Measurements from ENCODE around the gene ANKMY2. TPM values are rescaled to one million over a fixed set of nuclear protein-coding genes. Genes with fewer than 3 reads are reported as not detected.
"Not testable (repeated sequence)": the region's sequence is repeated elsewhere in the genome, so short reads cannot be mapped to it uniquely, and the experiment has no call there.

The ANKMY2 gene
- polyA plus RNA-seq, 6 donors from 2014 or later, result 7.6 to 19.8 (median 14.7) TPM

DNA sequence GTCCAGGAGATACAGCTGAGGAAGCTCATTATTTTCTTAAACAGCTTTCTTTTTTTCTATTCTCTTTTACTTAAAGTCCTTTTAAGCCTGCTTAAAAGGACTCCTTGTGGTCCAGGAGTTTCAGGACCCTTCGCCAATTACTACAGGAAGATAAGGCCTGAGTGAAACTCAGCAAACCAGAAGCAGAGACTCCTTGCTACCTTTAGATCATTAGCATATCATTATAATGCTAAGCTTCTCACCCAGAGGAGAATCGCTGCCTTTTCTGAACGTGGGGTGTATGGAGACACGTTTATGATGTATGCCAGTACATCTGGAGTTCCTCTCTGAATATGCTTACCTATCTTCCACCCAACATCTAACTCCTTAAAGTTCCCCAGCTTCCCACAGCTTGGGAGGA, 47.5 kb downstream of the ANKMY2 start:
- no peak for DNase-seq
- no peak overlapping the region for H3K4me3 Mint-ChIP-seq
- peaks cover 18 to 25% of the 10 kb centered on the region in 2 donors for H3K36me3 Mint-ChIP-seq
- H3K27ac Mint-ChIP-seq, result no peak overlapping the region
- H3K27me3 Mint-ChIP-seq, result no peaks in the 10 kb centered on the region
- H3K4me1 Mint-ChIP-seq, result no peaks in the 10 kb centered on the region
- H3K9me3 Mint-ChIP-seq, result no peaks in the 10 kb centered on the region
- no peak for ATAC-seq (ENCODE audit: low read depth in 2 of 2)

DNA sequence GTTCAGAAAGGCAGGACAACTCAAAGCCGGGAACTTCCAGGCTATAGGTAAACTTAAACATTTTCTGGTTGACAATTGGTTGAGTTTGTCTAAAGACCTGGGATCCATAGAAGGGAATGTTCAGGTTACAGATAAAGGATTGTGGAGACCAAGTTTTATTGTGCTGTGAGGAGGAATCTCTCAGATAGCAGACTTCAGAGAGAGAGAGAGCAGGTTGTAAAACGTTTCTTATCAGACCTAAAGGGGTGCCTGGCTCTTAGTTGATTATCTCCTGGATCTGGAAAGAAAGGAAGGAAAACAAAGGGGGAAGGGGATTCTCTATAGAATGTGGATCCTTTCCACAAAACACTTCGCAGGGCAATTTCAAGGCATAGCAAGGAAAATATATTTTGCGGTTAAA, 50.0 kb downstream of the ANKMY2 start:
- not testable (repeated sequence) for H3K4me1 Mint-ChIP-seq; H3K4me3 Mint-ChIP-seq; H3K9me3 Mint-ChIP-seq; ATAC-seq (ENCODE audit: low read depth in 2 of 2); H3K27ac Mint-ChIP-seq; DNase-seq; H3K27me3 Mint-ChIP-seq
- peaks cover under 1 to 11% of the 10 kb centered on the region in 2 donors for H3K36me3 Mint-ChIP-seq

DNA sequence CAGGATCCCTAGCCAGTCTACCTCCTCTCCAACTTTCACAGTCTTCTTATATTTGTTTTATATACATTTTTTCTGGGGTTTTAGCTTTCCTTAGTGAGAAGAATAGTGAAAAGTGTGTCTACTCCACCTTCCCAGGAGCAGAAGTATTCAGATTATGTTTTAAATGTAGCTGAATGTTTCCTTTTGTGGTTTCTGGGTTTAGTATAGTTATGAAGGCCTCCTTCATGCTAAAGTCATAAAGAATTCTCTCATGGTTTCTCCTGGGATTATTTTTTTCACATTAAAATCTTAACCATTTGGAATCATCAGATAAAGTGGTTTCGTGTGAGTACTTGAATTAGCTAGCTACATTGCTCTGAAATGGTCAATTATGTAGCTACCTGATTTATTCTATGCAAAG, 50.9 kb downstream of the ANKMY2 start:
- DNase-seq, result no peak

DNA sequence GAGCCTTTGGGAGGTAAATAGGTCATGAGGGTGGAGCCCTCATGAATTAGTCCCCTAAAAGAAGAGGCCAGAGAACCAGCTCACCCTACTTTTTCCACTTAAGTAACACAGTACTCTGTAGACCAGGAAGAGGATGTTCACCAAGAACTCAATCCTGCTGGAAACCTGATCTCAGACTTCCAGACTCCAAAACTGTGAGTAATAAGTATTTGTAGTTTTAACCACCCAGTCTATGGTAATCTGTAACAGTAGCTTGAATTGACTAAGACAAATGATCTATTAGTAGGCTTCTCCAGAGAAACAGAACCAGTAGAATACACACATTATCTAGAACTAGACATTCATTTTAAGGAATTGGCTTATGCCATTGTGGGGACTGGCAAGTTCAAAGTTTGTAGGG, 51.5 kb downstream of the ANKMY2 start:
- no peaks in the 10 kb centered on the region for H3K4me1 Mint-ChIP-seq
- H3K27me3 Mint-ChIP-seq, result no peaks in the 10 kb centered on the region
- H3K9me3 Mint-ChIP-seq, result no peaks in the 10 kb centered on the region
- no peak for DNase-seq
- no peak overlapping the region for H3K27ac Mint-ChIP-seq
- no peak overlapping the region for H3K4me3 Mint-ChIP-seq
- no peak for ATAC-seq (ENCODE audit: low read depth in 2 of 2)
- peaks cover 0 to 8% of the 10 kb centered on the region in 2 donors for H3K36me3 Mint-ChIP-seq

More for the DNA sequence above, 50.9 kb downstream of the ANKMY2 start:
- no peaks in the 10 kb centered on the region for H3K4me1 Mint-ChIP-seq
- H3K36me3 Mint-ChIP-seq, result peaks cover 0 to 9% of the 10 kb centered on the region in 2 donors
- no peak overlapping the region for H3K4me3 Mint-ChIP-seq
- H3K9me3 Mint-ChIP-seq, result no peaks in the 10 kb centered on the region
- no peak overlapping the region for H3K27ac Mint-ChIP-seq
- H3K27me3 Mint-ChIP-seq, result no peaks in the 10 kb centered on the region
- no peak for ATAC-seq (ENCODE audit: low read depth in 2 of 2)

DNA sequence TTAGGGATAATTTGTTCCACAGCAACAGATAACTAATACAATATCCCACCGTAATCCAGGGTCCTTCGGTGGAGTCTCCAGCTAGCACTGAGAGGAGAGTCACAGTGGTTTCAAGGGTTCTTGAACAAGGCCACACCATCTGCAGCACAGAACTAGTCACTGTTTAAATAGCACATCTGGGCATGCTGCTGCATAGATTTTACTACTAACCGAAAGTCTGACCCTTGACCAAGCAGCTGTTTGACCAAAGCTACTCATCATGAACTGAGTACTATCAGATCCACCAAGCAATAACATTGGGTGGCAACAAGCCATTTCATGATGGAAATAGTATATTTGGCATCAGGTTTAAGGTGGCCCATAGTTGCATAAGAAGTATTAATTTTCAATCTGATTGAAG, 53.2 kb downstream of the ANKMY2 start:
- Mint-ChIP-seq H3K4me3 (no peak overlapping the region), H3K36me3 (no peaks in the 10 kb centered on the region), H3K4me1 (peaks cover 0 to 5% (median 0%) of the 10 kb centered on the region in 3 donors), H3K27ac (no peak overlapping the region), H3K27me3 (peaks cover 0 to 6% (median 0%) of the 10 kb centered on the region in 3 donors), H3K9me3 (no peaks in the 10 kb centered on the region)
- DNase-seq, result no peak
- ATAC-seq (ENCODE audit: low read depth in 2 of 2), result no peak

DNA sequence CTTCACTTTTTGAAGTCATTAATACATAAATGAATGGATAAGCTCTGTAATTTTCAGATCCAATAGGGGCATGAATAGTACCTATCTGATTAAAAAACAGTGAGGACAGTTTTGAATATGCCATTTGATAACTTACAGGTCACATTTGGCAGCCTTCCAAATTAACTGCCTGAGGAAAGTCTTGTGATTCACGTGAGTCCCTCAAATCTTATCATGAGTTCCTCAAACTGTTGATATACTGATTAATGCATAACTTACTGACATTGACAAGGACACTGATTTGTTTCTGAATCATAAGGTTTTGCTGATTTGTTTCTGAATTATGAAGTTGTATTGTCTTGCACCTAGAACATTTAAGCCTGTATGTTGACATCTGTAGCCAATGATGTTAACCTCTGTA, 55.1 kb downstream of the ANKMY2 start:
- Mint-ChIP-seq H3K27ac (peak overlapping the region in 1 of 6 donors; percentile 11), H3K9me3 (peaks cover 0 to 4% (median 0%) of the 10 kb centered on the region in 7 donors), H3K4me1 (peaks cover 0 to 5% (median 0%) of the 10 kb centered on the region in 3 donors), H3K27me3 (peaks cover 0 to 12% (median 0%) of the 10 kb centered on the region in 3 donors), H3K36me3 (no peaks in the 10 kb centered on the region), H3K4me3 (no peak overlapping the region)
- DNase-seq (no peak), ATAC-seq (ENCODE audit: low read depth in 2 of 2) (no peak)

DNA sequence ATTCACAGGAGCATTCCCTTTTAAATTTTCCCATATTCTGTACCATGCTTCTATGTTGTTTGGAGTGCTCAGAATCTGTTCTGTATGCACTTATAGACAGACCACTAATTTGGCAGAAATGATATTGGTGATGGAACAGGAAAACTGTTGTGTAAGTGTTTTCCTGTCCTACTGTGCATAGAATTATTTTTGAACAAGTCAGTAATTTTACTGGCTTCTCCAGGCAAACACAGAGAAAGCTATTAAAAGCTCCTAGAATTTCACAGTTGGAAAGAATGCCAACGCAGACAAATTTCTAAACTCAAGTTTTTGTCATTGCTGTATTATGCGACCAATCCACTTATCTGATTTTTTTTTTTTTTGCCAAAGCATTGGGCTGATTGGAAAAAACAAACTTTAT, 55.7 kb downstream of the ANKMY2 start:
- peaks cover 0 to 12% (median 0%) of the 10 kb centered on the region in 3 donors for H3K27me3 Mint-ChIP-seq
- DNase-seq (no peak), ATAC-seq (ENCODE audit: low read depth in 2 of 2) (no peak)
- H3K4me3 Mint-ChIP-seq, result no peak overlapping the region
- peaks cover 0 to 5% (median 0%) of the 10 kb centered on the region in 3 donors for H3K4me1 Mint-ChIP-seq
- no peaks in the 10 kb centered on the region for H3K36me3 Mint-ChIP-seq
- peaks cover 0 to 4% (median 0%) of the 10 kb centered on the region in 7 donors for H3K9me3 Mint-ChIP-seq
- peak overlapping the region in 1 of 6 donors; percentile 11 for H3K27ac Mint-ChIP-seq

DNA sequence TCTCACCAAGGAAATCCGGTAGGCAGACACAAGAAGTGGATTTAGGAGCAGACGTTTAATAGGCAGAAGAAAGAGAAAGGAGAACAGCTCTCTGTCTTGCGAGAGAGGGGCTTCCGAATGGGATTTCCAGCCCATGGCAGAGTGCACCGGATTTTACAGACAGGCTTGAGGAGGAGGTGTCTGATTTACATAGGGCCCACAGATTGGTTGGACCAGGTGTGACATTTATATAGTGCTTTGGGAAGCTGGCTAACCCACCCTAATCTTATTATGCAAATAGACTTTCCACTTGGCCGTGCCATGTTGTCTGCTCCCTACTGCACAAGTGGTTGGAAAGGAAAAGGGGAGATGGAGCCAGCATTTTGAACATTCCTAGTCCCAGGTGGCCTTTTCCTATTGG, 57.8 kb downstream of the ANKMY2 start:
- DNase-seq (no peak), ATAC-seq (ENCODE audit: low read depth in 2 of 2) (no peak)
- H3K4me1 Mint-ChIP-seq, result peaks cover 0 to 11% (median 3%) of the 10 kb centered on the region in 3 donors
- H3K4me3 Mint-ChIP-seq, result no peak overlapping the region
- H3K36me3 Mint-ChIP-seq, result no peaks in the 10 kb centered on the region
- H3K9me3 Mint-ChIP-seq, result peaks cover 0 to 9% (median 0%) of the 10 kb centered on the region in 7 donors
- H3K27ac Mint-ChIP-seq, result no peak overlapping the region
- peaks cover 0 to 16% (median 0%) of the 10 kb centered on the region in 3 donors for H3K27me3 Mint-ChIP-seq

DNA sequence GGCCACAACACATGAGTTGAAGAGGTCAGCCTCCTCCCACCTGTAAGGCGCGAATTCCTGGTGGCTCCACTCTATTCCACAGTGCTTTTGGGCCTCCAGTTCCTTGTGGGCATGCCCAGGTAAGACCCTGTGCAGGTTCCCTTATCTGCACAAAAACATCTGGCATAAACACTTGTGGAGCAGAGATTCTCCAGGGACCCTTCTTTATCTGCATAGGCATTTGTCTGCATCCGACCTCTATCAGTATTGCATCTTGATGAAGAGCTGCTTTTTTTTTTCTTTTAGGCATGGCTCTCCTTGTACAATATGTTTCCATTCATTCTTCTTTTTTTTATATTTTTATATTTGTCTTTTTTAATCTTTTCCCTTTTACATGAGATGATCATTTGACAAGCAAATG, 58.4 kb downstream of the ANKMY2 start:
- Mint-ChIP-seq H3K36me3 (no peaks in the 10 kb centered on the region), H3K27ac (no peak overlapping the region), H3K9me3 (peaks cover 0 to 9% (median 0%) of the 10 kb centered on the region in 7 donors), H3K4me3 (peak overlapping the region in 2 of 8 donors; percentile 4 to 13), H3K4me1 (peaks cover 0 to 11% (median 3%) of the 10 kb centered on the region in 3 donors), H3K27me3 (peaks cover 0 to 16% (median 0%) of the 10 kb centered on the region in 3 donors)
- DNase-seq (no peak), ATAC-seq (ENCODE audit: low read depth in 2 of 2) (no peak)

DNA sequence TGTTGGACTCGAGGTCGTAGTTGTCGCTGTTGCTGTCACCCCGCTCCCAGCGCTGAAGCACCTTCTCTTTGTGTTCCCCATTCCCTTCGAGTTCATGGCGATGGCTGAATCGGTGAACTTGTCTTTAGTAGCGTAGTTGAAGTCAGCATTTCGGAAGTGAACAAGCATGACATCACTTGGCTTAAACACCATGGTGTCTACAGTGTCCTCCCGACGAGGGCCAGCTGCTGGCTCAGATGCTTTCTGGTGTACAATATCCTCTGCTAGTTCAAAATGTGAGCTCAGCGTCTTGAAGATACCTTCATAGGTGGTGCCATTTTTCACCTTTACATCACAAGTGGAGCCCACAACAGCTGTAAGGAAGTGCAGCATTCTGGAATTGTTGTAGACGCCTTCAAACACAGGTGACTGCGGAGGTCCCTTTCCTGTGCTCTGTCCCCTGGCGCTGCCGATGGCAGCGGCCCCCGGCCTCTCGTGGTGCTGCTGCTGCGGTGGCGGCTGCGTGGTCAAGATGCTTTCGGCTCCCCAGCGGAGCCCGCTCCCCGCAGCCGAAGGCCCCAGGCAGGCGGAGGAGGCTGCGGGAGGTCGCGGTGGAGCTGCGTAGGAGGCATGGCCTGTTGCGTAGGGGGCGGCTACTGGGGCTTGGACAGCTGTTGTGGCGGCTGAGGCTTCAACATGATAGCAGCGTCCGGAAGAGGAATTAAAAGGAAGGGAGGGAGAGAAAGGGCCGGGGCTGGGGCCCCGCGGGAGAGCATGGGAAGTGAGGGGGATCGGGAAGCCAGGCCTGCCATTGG, 59.3 kb downstream of the ANKMY2 start:
- peaks cover 0 to 16% (median 0%) of the 10 kb centered on the region in 3 donors for H3K27me3 Mint-ChIP-seq
- ATAC-seq (ENCODE audit: low read depth in 2 of 2), result peak; percentile 30 to 52
- H3K27ac Mint-ChIP-seq, result no peak overlapping the region
- peaks cover 0 to 9% (median 0%) of the 10 kb centered on the region in 7 donors for H3K9me3 Mint-ChIP-seq
- no peaks in the 10 kb centered on the region for H3K36me3 Mint-ChIP-seq
- peak overlapping the region in 4 of 8 donors; percentile 13 to 74 (median 38) for H3K4me3 Mint-ChIP-seq
- no peak for DNase-seq
- H3K4me1 Mint-ChIP-seq, result peaks cover 0 to 11% (median 3%) of the 10 kb centered on the region in 3 donors

DNA sequence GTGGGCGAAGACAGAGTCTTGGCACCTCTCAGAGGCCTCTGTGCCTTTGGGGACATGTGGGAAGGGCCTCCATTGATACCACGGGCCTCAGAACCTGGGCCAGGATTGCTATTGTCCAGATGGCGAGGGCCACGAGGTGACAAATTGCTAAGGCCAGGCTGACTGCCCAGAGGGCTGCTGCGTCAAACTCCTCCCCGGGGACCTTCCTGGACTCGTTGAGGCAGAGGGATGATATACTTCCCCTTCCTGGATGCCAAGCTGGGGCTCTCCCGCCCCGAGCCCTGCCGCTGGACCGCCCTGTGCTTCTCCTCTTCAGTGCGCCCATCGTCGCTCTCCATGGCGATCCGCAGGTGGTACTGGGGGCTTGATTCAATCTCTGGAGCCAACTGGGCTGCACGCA, 60.0 kb downstream of the ANKMY2 start:
- Mint-ChIP-seq H3K4me3 (no peak overlapping the region), H3K4me1 (peaks cover 0 to 11% (median 3%) of the 10 kb centered on the region in 3 donors), H3K27ac (no peak overlapping the region), H3K27me3 (peaks cover 0 to 16% (median 0%) of the 10 kb centered on the region in 3 donors), H3K36me3 (no peaks in the 10 kb centered on the region), H3K9me3 (peaks cover 0 to 9% (median 0%) of the 10 kb centered on the region in 7 donors)
- ATAC-seq (ENCODE audit: low read depth in 2 of 2) (no peak), DNase-seq (no peak)

DNA sequence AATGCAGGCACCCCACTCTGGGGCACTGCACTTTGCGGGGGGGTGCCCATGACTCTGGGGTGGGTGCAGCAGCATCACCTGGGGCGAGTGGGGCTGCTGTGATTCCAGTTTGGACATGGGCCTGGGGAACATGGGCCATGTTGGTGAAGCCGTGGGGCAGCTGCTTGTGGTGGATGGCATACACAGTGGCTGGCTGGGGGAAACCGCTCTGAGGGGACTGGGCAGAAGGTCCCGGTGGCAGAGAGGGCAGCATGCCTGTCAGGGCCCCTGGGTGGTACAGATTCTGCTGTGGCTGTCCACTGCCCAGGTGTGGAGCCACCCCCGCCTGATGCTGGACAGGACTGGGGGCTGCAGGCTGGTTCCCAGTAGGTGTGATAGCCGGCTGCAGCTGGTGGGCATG, 61.7 kb downstream of the ANKMY2 start:
- H3K27me3 Mint-ChIP-seq, result peaks cover 0 to 16% (median 0%) of the 10 kb centered on the region in 3 donors
- H3K27ac Mint-ChIP-seq, result peak overlapping the region in 1 of 6 donors; percentile 38
- H3K4me3 Mint-ChIP-seq, result no peak overlapping the region
- no peaks in the 10 kb centered on the region for H3K36me3 Mint-ChIP-seq
- DNase-seq (no peak), ATAC-seq (ENCODE audit: low read depth in 2 of 2) (no peak)
- peaks cover 0 to 9% (median 0%) of the 10 kb centered on the region in 7 donors for H3K9me3 Mint-ChIP-seq
- H3K4me1 Mint-ChIP-seq, result peaks cover 0 to 11% (median 3%) of the 10 kb centered on the region in 3 donors

DNA sequence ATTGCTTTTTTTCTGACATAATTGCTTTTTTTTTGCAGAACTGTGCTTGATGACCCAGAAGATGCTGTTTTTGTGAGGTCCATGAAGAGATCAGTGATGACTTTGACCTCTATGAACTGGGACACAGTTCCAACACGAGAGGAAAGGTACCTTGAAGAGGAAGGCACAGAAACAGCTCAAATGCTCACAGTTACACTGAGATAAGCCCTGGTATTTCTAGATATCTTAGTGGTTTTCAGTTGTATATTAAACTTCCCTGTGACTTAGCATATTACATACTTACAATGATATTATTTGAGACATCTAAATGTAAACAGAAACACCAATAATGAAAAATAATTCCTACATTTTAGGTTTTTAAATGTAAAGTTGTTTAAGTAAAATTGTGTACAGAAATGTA, 64.3 kb downstream of the ANKMY2 start:
- peaks cover 0 to 10% (median 0%) of the 10 kb centered on the region in 3 donors for H3K27me3 Mint-ChIP-seq
- no peaks in the 10 kb centered on the region for H3K36me3 Mint-ChIP-seq
- ATAC-seq (ENCODE audit: low read depth in 2 of 2) (no peak), DNase-seq (no peak)
- H3K9me3 Mint-ChIP-seq, result peaks cover 0 to 9% (median 0%) of the 10 kb centered on the region in 7 donors
- H3K27ac Mint-ChIP-seq, result no peak overlapping the region
- H3K4me3 Mint-ChIP-seq, result no peak overlapping the region
- peaks cover 0 to 6% (median 3%) of the 10 kb centered on the region in 3 donors for H3K4me1 Mint-ChIP-seq

DNA sequence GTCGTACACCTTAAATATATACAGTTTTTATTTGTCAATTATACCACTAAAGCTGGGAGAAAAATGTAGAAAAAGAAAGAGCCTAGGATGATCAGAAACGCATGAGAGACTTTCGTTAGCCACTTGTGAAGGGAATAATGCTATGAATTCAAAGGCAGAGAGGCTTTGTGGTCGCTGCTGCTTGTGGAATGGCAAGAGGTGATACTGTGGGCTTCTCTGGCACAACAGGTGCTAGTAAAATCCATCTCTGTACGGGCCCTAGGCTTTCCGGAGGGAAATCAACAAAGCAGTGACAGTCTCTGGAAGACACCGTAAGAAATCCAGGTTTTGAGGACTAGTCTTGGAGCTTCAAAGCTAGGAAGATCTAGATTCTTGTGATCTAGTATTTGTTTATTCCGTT, 66.3 kb downstream of the ANKMY2 start:
- H3K36me3 Mint-ChIP-seq, result no peaks in the 10 kb centered on the region
- no peak overlapping the region for H3K27ac Mint-ChIP-seq

More for the DNA sequence above, 66.3 kb downstream of the ANKMY2 start:
- no peak overlapping the region for H3K4me3 Mint-ChIP-seq
- H3K4me1 Mint-ChIP-seq, result peaks cover 0 to 6% (median 3%) of the 10 kb centered on the region in 3 donors
- DNase-seq (no peak), ATAC-seq (ENCODE audit: low read depth in 2 of 2) (no peak)
- H3K27me3 Mint-ChIP-seq, result peaks cover 0 to 4% (median 0%) of the 10 kb centered on the region in 3 donors
- H3K9me3 Mint-ChIP-seq, result peaks cover 0 to 4% (median 2%) of the 10 kb centered on the region in 7 donors

Data from naive B cell (primary cell).